WTC11 (cell line): Measurements from ENCODE around the gene UBASH3B.

ENCODE experiments used
- ESRRA ChIP-seq: sonication (generic); formaldehyde crosslinking; IDR thresholded peaks from 2 replicates; pipeline ENCODE4 v1.8.1; 2022; ENCODE audit warnings: mild to moderate bottlenecking, missing genetic modification reagents, borderline replicate concordance
- ETV6 ChIP-seq: sonication (generic); formaldehyde crosslinking; IDR thresholded peaks from 2 replicates; pipeline ENCODE4 v1.8.1; 2022; ENCODE audit warnings: mild to moderate bottlenecking, missing genetic modification reagents
- JUN ChIP-seq: sonication (generic); formaldehyde crosslinking; IDR thresholded peaks from 2 replicates; pipeline ENCODE4 v1.8.0; 2023; ENCODE audit warnings: mild to moderate bottlenecking, missing genetic modification reagents
- NR2C2 ChIP-seq: sonication (generic); formaldehyde crosslinking; IDR thresholded peaks from 2 replicates; pipeline ENCODE4 v1.8.0; 2022; ENCODE audit warnings: mild to moderate bottlenecking, missing genetic modification reagents
- RELA ChIP-seq: sonication (generic); formaldehyde crosslinking; IDR thresholded peaks from 2 replicates; pipeline ENCODE4 v1.8.1; 2022; ENCODE audit warnings: missing genetic modification reagents, mild to moderate bottlenecking, borderline replicate concordance
- SP1 ChIP-seq: sonication (generic); formaldehyde crosslinking; conservative IDR thresholded peaks from 2 replicates; pipeline ENCODE4 v1.8.1; 2022; ENCODE audit warnings: missing genetic modification reagents
- TCF7 ChIP-seq: sonication (generic); formaldehyde crosslinking; IDR thresholded peaks from 2 replicates; pipeline ENCODE4 v1.8.0; 2022; ENCODE audit warnings: mild to moderate bottlenecking, low read depth, missing genetic modification reagents, moderate library complexity
- TP53 ChIP-seq: sonication (generic); formaldehyde crosslinking; IDR thresholded peaks from 2 replicates; pipeline ENCODE4 v1.8.1; 2023; ENCODE audit warnings: mild to moderate bottlenecking, missing genetic modification reagents
- ZNF138 ChIP-seq: sonication (generic); formaldehyde crosslinking; conservative IDR thresholded peaks from 2 replicates; pipeline ENCODE4 v1.8.1; 2022; ENCODE audit warnings: mild to moderate bottlenecking, moderate library complexity, missing genetic modification reagents
- ZNF423 ChIP-seq: fragments of 250-450 bp; sonication (Bioruptor Pico); IDR thresholded peaks from 2 replicates; pipeline ENCODE4 v2.1.2; 2022; ENCODE audit warnings: mild to moderate bottlenecking, moderate library complexity
- TF ChIP-seq, protein P1 (sequence below): fragments of 200-600 bp; IDR thresholded peaks from 2 replicates; pipeline ENCODE4 v1.8.0; 2022; ENCODE audit warnings: antibody characterized with exemption

- TF ChIP-seq, protein P1, sequence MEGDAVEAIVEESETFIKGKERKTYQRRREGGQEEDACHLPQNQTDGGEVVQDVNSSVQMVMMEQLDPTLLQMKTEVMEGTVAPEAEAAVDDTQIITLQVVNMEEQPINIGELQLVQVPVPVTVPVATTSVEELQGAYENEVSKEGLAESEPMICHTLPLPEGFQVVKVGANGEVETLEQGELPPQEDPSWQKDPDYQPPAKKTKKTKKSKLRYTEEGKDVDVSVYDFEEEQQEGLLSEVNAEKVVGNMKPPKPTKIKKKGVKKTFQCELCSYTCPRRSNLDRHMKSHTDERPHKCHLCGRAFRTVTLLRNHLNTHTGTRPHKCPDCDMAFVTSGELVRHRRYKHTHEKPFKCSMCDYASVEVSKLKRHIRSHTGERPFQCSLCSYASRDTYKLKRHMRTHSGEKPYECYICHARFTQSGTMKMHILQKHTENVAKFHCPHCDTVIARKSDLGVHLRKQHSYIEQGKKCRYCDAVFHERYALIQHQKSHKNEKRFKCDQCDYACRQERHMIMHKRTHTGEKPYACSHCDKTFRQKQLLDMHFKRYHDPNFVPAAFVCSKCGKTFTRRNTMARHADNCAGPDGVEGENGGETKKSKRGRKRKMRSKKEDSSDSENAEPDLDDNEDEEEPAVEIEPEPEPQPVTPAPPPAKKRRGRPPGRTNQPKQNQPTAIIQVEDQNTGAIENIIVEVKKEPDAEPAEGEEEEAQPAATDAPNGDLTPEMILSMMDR, result no peak
- TF ChIP-seq JUN (CRISPR knock-in tag) (no peak), SP1 (CRISPR knock-in tag) (no peak), ETV6 (CRISPR knock-in tag) (no peak), ZNF138 (CRISPR knock-in tag) (no peak), RELA (CRISPR knock-in tag) (no peak), NR2C2 (CRISPR knock-in tag) (no peak), TCF7 (no peak), ZNF423 (CRISPR knock-in tag) (no peak), TP53 (CRISPR knock-in tag) (no peak), ESRRA (CRISPR knock-in tag) (no peak)
Observed at GRCh38 chr11:122649116-122649515, 6.4 kb upstream of the UBASH3B start.
